HG03354 (cell line): ENCODE measurements around the gene PKP1.

Experiments
- ATAC-seq: cut with Tn5 transposase; IDR thresholded peaks from one replicate; pipeline ENCODE4 v1.9.1; 2021; ENCODE audit warnings: mild to moderate bottlenecking; ENCODE audit not compliant: unreplicated experiment, poor library complexity, severe bottlenecking

The PKP1 gene

GRCh38 chr1:201378804-201379203 is 95.5 kb downstream of the PKP1 start:
- no peak for ATAC-seq

DNA sequence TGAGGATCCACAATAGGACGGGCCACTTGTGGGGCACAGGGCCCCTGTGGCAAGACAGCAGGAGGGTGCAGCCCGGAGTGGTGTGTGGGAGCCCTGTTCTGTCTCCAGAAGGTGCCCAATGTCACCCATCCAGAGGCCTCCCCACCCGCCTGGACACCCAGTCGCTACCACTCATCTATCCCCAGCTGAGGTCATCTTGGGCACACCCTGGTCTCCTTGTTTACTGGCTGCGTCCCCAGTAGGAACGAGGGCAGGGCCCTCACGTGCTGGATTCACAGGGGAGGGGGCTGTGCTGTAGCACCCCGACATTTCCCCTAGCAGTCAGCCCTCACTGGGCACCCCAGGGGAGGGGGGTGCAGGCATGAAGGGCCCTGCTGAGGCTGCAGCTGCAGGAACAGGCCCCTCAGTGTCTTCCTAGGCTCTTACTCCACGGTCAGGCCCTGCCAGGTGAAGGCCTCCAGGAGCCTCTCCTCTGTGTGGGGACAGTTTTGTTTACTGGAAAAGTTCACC is 96.5 kb downstream of the PKP1 start:
- ATAC-seq = no peak

GRCh38 chr1:201381130-201381529 is 97.8 kb downstream of the PKP1 start:
- ATAC-seq = no peak
